GM12891 (cell line): Measurements from ENCODE around the gene KLHL14.
"Not testable (repeated sequence)": the region's sequence is repeated elsewhere in the genome, so short reads cannot be mapped to it uniquely, and the experiment has no call there.

Experiments used
- DNase-seq: peaks from one replicate; pipeline ENCODE4 v3.0.0; 2011; ENCODE audit warnings: low spot score; ENCODE audit not compliant: insufficient read length
- FAIRE-seq: peaks from 2 replicates; lab custom pipeline; 2011; peaks lifted over from hg19 to GRCh38; lab: Jason Lieb, UNC
- PAX5 ChIP-seq: IDR thresholded peaks from 2 replicates; pipeline ENCODE4 v1.6.1; 2011; ENCODE audit warnings: low read length, moderate library complexity, mild to moderate bottlenecking; ENCODE audit not compliant: insufficient read depth, severe bottlenecking
- POLR2A ChIP-seq: IDR thresholded peaks from 2 replicates; pipeline ENCODE4 v1.6.1; 2011; ENCODE audit warnings: low read depth, low read length, control low read depth
- POLR2AphosphoS5 ChIP-seq: IDR thresholded peaks from 2 replicates; pipeline ENCODE4 v1.6.1; 2011; ENCODE audit warnings: low read depth, low read length, control low read depth
- POU2F2 ChIP-seq: IDR thresholded peaks from 2 replicates; pipeline ENCODE4 v1.6.1; 2011; ENCODE audit warnings: low read depth, mild to moderate bottlenecking, control low read depth, low read length, moderate library complexity
- SPI1 ChIP-seq: IDR thresholded peaks from 2 replicates; pipeline ENCODE4 v1.6.1; 2011; ENCODE audit warnings: low read depth, low read length, control low read depth
- TAF1 ChIP-seq: IDR thresholded peaks from 2 replicates; pipeline ENCODE4 v1.6.1; 2011; ENCODE audit warnings: low read depth, low read length, control low read depth

The KLHL14 gene

DNA sequence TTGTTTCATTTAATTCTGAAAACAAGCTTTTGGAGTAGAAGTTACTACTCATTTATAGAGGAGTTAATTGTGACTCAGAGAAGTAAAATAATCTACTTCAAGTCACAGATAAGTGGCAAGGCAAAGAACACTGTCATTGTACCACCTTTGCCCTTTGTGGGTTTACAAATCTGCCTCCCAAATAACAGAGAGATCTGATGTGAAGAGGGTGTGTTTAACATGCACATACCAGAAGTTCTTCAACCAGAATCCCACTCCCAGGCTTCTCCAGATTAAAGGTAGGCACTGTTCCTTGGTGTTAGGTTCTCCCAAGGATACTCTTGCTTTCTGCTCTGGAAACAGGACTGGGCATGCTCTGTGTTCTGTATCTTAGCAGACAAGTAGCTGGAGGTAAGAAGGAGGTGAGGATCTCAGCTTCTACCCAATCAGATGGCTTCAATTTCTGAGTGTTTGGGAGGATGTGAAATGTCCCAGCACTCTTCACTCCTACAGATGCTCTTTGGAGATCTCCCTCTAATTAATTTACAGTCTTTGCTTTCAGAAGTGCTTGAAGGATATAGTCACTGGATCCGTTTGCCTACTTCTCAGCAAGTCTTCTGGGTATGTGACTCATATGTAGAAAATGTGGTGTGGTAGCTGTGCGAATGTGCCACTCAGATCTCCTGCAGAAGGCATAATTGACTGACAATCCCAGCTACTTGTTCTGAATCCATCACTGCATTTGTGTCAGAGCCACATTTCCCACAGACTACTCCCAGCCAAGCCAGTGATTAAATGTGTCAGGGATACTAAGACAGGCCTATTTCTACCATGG lies 111.1 kb downstream of the KLHL14 start:
- no peak for TF ChIP-seq PAX5
- no peak for TF ChIP-seq SPI1
- no peak for TF ChIP-seq POU2F2
- TF ChIP-seq POLR2A = no peak
- no peak for TF ChIP-seq POLR2AphosphoS5
- TF ChIP-seq TAF1 = no peak
- FAIRE-seq = no peak
- DNase-seq = no peak

DNA sequence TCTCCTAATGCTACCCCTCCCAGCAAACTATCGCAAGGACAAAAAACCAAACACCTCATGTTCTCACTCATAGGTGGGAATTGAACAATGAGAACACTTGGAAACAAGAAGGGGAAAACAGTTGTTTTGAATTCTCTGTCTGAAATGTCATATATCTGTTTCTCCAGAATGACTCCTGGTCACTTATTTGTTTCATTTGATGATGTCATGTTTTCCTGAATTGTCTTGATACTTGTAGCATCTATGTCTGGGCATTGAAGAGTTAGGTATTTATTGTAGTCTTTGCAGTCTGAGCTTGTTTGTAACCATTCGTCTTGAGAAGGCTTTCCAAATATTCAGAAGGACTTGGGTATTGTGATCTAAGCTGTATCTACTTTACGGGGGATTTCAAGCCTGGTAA lies 118.3 kb downstream of the KLHL14 start:
- not testable (repeated sequence) for FAIRE-seq

DNA sequence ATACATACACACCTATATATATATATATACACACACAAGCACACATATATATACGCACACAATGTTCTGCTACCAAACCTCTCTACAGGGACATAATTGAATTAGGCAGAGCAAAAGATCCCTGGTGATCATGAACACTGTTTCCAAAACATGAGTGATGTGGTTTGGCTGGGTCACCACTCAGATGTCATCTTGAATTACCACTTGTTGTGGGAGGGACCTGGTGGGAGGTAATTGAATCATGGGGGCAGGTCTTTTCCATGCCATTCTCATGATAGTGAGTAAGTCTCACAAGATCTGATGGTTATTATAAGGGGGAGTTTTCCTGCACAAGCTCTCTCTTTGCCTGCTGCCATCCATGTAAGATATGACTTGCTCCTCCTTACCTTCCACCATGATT lies 135.2 kb downstream of the KLHL14 start:
- not testable (repeated sequence) for DNase-seq, FAIRE-seq

More for the DNA sequence above, 118.3 kb downstream of the KLHL14 start:
- DNase-seq = not testable (repeated sequence)

DNA sequence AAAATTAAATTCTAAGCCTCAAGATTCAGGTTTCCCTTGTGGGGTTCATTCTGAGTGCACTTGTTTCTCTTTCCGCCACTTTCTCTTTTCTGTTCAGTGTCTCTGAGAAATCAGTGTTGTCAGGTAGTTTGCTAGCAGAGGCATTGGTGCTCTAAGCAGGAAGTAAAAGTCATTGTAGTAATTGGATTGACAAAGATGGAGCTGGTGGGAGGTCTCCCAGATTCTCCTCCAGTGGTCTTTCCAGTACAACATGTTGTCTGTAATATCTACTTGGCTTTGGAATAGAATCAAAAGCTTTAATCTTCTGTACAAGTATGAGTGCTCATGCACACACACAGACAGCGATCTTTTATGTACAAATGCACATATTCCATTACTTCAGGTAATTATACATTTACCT lies 135.6 kb downstream of the KLHL14 start:
- TF ChIP-seq SPI1 = no peak
- TF ChIP-seq TAF1 = no peak
- no peak for TF ChIP-seq POU2F2
- no peak for TF ChIP-seq POLR2AphosphoS5
- no peak for TF ChIP-seq PAX5
- no peak for TF ChIP-seq POLR2A
- FAIRE-seq = no peak
- no peak for DNase-seq

DNA sequence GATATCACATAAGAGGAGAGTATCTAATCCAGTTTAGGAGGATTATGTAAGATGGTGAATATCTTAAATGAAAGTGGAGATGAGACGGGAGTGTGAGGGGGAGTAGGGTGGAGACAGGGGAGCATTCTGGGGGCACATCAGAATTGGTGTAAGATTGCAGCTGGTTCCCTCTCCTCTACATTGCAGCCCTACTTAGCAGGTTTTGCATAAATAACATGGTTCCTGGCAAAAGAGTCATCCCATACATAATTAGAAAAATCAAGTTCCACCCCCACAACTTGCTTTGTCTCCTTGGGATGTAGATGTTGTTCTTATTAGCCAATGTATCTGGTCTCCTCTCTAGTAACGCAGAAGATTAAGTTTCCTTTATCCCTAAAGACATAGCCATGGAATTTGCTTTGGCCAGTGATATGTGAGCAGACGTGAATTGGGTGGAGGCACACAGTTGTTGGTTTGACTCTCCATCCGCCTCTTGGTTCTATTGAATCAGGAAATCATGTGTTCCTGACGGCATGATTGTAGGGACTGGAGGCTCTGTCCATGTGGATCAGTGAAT lies 137.9 kb downstream of the KLHL14 start:
- no peak for FAIRE-seq
- TF ChIP-seq PAX5 (no peak), POU2F2 (no peak), SPI1 (no peak), TAF1 (no peak), POLR2AphosphoS5 (no peak), POLR2A (no peak)

DNA sequence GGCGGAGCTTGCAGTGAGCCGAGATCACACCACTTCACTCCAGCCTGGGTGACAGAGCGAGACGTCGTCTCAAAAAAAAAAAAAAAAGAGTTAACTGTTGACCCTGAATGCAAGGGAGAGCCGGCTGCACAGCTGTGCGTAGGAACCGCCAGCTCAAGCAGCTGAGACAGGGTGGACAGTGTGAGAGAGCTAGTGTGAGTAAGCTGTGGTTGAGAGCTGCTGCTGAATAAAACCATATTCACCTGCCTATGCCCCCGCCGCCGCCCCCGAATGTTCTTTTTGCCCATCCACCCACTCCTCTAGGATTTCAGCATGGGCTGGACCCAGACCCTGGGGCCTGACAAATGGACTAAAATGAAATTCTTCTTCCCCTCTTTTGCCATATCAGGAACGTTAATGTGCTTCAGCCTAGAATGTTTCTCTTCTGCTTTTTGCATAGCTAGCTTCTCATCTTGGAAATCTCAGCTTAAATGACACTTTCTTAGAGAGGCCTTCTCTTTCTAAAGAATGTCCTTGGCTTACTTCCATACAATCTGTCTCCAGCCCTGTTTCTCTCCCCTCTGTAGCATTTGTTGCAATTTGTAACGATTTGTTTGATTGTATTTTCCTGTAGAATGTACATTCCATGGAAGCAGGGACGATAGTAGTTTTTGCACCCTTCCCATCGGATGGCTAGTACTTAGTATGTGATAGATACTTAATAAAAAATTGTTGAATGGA lies 142.7 kb downstream of the KLHL14 start:
- no peak for FAIRE-seq
- TF ChIP-seq TAF1 (no peak), SPI1 (no peak), POLR2AphosphoS5 (no peak), POLR2A (no peak), PAX5 (no peak), POU2F2 (no peak)
- DNase-seq = no peak

More for the DNA sequence above, 137.9 kb downstream of the KLHL14 start:
- DNase-seq = no peak

DNA sequence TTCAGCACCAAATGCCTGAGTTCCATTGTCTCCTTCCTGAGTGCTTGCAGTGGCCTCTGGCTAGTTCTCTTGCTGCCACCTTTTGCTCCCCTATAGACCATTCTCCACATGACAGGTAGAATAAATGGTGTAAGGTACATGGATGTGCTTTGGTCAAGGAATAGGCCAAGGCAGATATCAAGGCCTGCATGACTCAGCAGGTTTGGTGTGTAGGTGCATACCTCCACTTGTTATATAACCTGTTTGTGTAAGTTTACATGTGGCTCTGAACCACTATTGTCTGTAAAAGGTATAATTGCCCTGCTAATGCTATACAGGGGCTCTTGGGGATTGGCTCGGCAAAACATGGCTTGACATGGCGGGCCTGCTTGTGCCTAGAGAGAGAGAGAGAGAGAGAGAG lies 143.5 kb downstream of the KLHL14 start:
- TF ChIP-seq SPI1 (no peak), POU2F2 (no peak)
- FAIRE-seq (no peak), DNase-seq (no peak)

DNA sequence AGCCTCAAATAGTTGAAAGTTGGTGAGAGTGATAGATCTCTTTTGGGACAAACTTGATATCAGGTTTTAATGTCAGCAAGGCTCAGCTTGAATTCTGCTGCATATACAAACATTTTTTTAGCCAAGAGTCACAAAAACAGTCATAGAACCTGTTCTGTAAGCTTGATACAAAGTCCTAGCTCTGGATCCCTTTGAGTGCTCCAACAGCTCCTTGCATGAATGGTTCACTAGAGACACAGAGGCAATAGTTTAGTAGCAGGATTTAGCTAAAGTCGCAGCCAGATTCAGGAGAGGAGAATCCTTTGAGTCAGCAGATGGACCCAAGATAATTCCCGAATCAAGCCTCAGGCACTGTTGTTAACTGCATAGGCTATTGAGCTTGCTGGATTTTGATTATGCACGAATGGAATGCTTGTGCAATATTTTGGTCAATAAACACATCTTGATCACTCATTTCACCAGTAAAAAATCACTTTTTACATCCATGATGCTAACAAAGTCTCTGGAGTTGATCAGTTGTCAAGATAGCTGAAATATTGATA lies 148.6 kb downstream of the KLHL14 start:
- FAIRE-seq (no peak), DNase-seq (no peak)
- TF ChIP-seq TAF1 = no peak
- no peak for TF ChIP-seq POLR2AphosphoS5
- no peak for TF ChIP-seq POLR2A
- TF ChIP-seq PAX5 = no peak
- TF ChIP-seq SPI1 = no peak
- TF ChIP-seq POU2F2 = no peak

DNA sequence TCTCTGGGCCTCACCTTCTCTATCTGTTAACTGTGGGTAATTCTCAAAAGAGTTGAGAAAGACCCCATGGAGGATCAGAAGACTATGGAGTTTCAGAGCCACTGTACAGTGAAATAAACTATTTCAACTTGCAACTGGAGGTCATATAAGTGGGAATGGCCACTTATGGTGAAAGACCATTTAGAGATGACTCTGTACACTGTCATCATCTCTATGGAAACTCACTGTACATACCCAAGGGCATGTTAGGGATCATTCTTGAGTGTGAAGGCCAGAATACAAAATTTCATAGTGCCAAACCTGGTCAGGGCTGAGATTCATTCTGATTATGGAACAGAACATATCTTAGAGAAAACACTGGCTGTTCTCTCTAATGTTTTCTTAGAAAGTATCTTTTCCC lies 149.3 kb downstream of the KLHL14 start:
- DNase-seq (no peak), FAIRE-seq (no peak)
- TF ChIP-seq POLR2A = no peak
- TF ChIP-seq PAX5 = no peak
- TF ChIP-seq TAF1 = no peak
- no peak for TF ChIP-seq POU2F2
- TF ChIP-seq POLR2AphosphoS5 = no peak
- TF ChIP-seq SPI1 = no peak
